ENCODE data around the gene TPM4. TPM values are rescaled to one million over a fixed set of nuclear protein-coding genes. Genes with fewer than 3 reads are reported as not detected.
A peak's percentile ranks its signal among the peaks of the same experiment; 100 is the strongest.

TPM4 gene
- total RNA-seq, 2 experiments from 2014 or later = 182 to 185 TPM

DNA sequence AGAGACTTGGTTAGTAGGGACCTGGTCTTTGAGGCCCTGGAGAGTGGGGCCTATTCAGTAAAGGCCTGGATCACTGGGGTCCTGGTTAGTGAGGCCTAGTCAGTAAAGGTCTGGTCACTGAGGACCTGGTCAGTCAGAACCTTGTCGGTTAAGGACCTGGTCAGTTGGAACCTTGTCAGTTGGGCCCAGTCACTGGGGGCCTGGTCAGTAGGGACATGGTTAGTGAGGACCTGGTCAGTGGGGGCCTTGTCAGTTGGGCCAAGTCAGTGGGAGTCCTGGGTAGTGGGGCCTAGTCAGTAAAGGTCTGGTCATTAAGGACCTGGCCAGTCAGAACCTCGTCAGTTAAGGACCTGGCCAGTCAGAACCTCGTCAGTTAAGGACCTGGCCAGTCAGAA lies 43.2 kb upstream of the TPM4 start:
- Mint-ChIP-seq H3K27ac (no peak overlapping the region), H3K9me3 (no peaks in the 10 kb centered on the region), H3K4me3 (no peak overlapping the region), H3K36me3 (ENCODE audit: low read depth) (no peaks in the 10 kb centered on the region), H3K27me3 (no peaks in the 10 kb centered on the region), H3K4me1 (ENCODE audit: low read depth) (no peaks in the 10 kb centered on the region)
- Histone ChIP-seq H3K27ac (ENCODE audit: low read depth in 1 of 2, low read length in 2 of 2) (no peak overlapping the region), H3K4me3 (ENCODE audit: low read length) (no peak overlapping the region), H3K9me3 (ENCODE audit: control insufficient read depth in 1 of 2, insufficient read depth in 1 of 2, low read length in 2 of 2) (no peaks in the 10 kb centered on the region), H3K4me1 (ENCODE audit: insufficient read depth, low read length) (no peaks in the 10 kb centered on the region), H3K27me3 (ENCODE audit: control insufficient read depth in 1 of 2, insufficient read depth in 2 of 2, low read length in 2 of 2) (no peaks in the 10 kb centered on the region), H3K36me3 (ENCODE audit: insufficient read depth, low read length) (no peaks in the 10 kb centered on the region)
- peak in 1 of 14 experiments; percentile 10 for DNase-seq
- CTCF ChIA-PET = no interaction called here
- POLR2A ChIA-PET = no interaction called here
- intact Hi-C loops (cut with DNase I, micrococcal nuclease) = no loop called here
- no peak for ATAC-seq (ENCODE audit: poor library complexity)
- TF ChIP-seq, protein P1, sequence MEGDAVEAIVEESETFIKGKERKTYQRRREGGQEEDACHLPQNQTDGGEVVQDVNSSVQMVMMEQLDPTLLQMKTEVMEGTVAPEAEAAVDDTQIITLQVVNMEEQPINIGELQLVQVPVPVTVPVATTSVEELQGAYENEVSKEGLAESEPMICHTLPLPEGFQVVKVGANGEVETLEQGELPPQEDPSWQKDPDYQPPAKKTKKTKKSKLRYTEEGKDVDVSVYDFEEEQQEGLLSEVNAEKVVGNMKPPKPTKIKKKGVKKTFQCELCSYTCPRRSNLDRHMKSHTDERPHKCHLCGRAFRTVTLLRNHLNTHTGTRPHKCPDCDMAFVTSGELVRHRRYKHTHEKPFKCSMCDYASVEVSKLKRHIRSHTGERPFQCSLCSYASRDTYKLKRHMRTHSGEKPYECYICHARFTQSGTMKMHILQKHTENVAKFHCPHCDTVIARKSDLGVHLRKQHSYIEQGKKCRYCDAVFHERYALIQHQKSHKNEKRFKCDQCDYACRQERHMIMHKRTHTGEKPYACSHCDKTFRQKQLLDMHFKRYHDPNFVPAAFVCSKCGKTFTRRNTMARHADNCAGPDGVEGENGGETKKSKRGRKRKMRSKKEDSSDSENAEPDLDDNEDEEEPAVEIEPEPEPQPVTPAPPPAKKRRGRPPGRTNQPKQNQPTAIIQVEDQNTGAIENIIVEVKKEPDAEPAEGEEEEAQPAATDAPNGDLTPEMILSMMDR (IDR thresholded peaks at IDR 0.05) = no peak

DNA sequence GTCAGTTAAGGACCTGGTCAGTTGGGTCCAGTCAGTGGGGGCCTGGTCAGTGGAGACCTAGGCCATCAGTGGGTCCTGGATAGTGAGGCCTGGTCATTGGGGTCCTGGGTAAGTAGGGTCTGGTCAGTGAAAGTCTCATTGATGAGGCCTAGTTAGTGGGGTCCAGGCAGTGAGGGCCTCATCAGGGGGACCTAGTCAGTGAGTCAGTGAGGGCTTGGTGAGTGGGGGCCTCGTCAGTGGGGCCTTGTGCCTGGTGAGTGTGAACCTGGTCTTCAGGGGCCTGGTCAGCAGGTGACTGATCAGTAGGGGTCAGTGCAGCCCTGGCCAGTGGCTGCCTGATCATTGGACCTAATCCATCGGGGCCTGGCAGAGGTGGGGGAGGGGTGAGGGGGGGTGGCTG lies 42.6 kb upstream of the TPM4 start:
- ATAC-seq (ENCODE audit: poor library complexity) = no peak
- Histone ChIP-seq H3K9me3 (ENCODE audit: control insufficient read depth in 1 of 2, insufficient read depth in 1 of 2, low read length in 2 of 2) (no peaks in the 10 kb centered on the region), H3K4me3 (ENCODE audit: low read length) (no peak overlapping the region), H3K27me3 (ENCODE audit: control insufficient read depth in 1 of 2, insufficient read depth in 2 of 2, low read length in 2 of 2) (no peaks in the 10 kb centered on the region), H3K27ac (ENCODE audit: low read depth in 1 of 2, low read length in 2 of 2) (no peak overlapping the region), H3K4me1 (ENCODE audit: insufficient read depth, low read length) (no peaks in the 10 kb centered on the region), H3K36me3 (ENCODE audit: insufficient read depth, low read length) (no peaks in the 10 kb centered on the region)
- H3K27ac Mint-ChIP-seq = no peak overlapping the region
- TF ChIP-seq, protein P1 (IDR thresholded peaks at IDR 0.05) = no peak
- no peaks in the 10 kb centered on the region for H3K27me3 Mint-ChIP-seq
- intact Hi-C loops (cut with DNase I, micrococcal nuclease) = no loop called here
- DNase-seq = peak in 1 of 14 experiments; percentile 12
- no peaks in the 10 kb centered on the region for H3K4me1 Mint-ChIP-seq (ENCODE audit: low read depth)
- CTCF ChIA-PET = no interaction called here
- H3K4me3 Mint-ChIP-seq = no peak overlapping the region
- POLR2A ChIA-PET = no interaction called here
- H3K9me3 Mint-ChIP-seq = no peaks in the 10 kb centered on the region
- no peaks in the 10 kb centered on the region for H3K36me3 Mint-ChIP-seq (ENCODE audit: low read depth)

DNA sequence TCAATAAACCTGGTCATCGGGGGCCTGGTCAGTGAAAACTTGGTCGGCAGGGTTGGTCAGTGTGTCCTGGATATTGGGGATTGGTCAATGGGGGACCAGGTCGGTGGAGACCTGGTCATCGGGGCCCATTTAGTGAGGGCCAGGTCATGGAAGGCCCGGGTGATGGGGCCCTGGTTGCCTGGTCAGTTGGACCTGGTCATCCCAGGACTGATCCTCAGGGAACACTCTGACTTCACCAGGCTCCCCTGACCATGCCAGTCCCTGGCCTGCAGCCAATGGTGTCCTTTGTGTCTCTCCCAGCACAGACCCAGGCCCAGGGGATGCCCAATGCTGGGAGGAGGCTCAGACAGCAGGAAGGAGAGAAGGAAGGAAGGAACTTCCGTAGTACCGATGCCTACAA lies 42.1 kb upstream of the TPM4 start:
- H3K9me3 Mint-ChIP-seq = no peaks in the 10 kb centered on the region
- ChIA-PET CTCF (no interaction called here), POLR2A (no interaction called here)
- Histone ChIP-seq H3K4me1 (ENCODE audit: insufficient read depth, low read length) (no peaks in the 10 kb centered on the region), H3K4me3 (ENCODE audit: low read length) (no peak overlapping the region), H3K36me3 (ENCODE audit: insufficient read depth, low read length) (no peaks in the 10 kb centered on the region), H3K27ac (ENCODE audit: low read depth in 1 of 2, low read length in 2 of 2) (no peak overlapping the region), H3K27me3 (ENCODE audit: control insufficient read depth in 1 of 2, insufficient read depth in 2 of 2, low read length in 2 of 2) (no peaks in the 10 kb centered on the region), H3K9me3 (ENCODE audit: control insufficient read depth in 1 of 2, insufficient read depth in 1 of 2, low read length in 2 of 2) (no peaks in the 10 kb centered on the region)
- intact Hi-C loops (cut with DNase I, micrococcal nuclease) = no loop called here
- DNase-seq = peak in 1 of 14 experiments; percentile 11
- no peak overlapping the region for H3K27ac Mint-ChIP-seq
- no peaks in the 10 kb centered on the region for H3K36me3 Mint-ChIP-seq (ENCODE audit: low read depth)
- no peaks in the 10 kb centered on the region for H3K27me3 Mint-ChIP-seq
- TF ChIP-seq, protein P1 (IDR thresholded peaks at IDR 0.05) = no peak
- no peak overlapping the region for H3K4me3 Mint-ChIP-seq
- no peak for ATAC-seq (ENCODE audit: poor library complexity)
- no peaks in the 10 kb centered on the region for H3K4me1 Mint-ChIP-seq (ENCODE audit: low read depth)

Measured in CD4-positive, alpha-beta T cell (primary cell).